ENCODE results near the gene ORC5. TPM values are rescaled to one million over a fixed set of nuclear protein-coding genes. Genes with fewer than 3 reads are reported as not detected.

Gene ORC5
- total RNA-seq, 3 donors from 2014 or later = 14.9 to 17.6 (median 15.5) TPM

- DNase-seq (no peak), ATAC-seq (no peak)
- no peak for TF ChIP-seq CTCF (IDR thresholded peaks at IDR 0.05)
- intact Hi-C loops (cut with DNase I, micrococcal nuclease) = no loop called here
- Histone ChIP-seq H3K9me3 (no peaks in the 10 kb centered on the region), H3K36me3 (ENCODE audit: low read depth) (no peaks in the 10 kb centered on the region), H3K4me3 (no peak overlapping the region), H3K4me1 (ENCODE audit: low read depth) (no peaks in the 10 kb centered on the region)
These were observed 70.8 kb downstream of the ORC5 start for GRCh38 chr7:104136981-104137380.

GRCh38 chr7:104136561-104136960 is 71.3 kb downstream of the ORC5 start:
- Histone ChIP-seq H3K4me3 (no peak overlapping the region), H3K36me3 (ENCODE audit: low read depth) (no peaks in the 10 kb centered on the region), H3K4me1 (ENCODE audit: low read depth) (no peaks in the 10 kb centered on the region), H3K9me3 (no peaks in the 10 kb centered on the region)
- intact Hi-C loops (cut with DNase I, micrococcal nuclease) = no loop called here
- ATAC-seq (no peak), DNase-seq (no peak)
- TF ChIP-seq CTCF (IDR thresholded peaks at IDR 0.05) = no peak

- TF ChIP-seq CTCF (IDR thresholded peaks at IDR 0.05) = no peak
- DNase-seq (no peak), ATAC-seq (no peak)
- intact Hi-C loops (cut with DNase I, micrococcal nuclease) = no loop called here
- H3K36me3 ChIP-seq (ENCODE audit: low read depth) = no peaks in the 10 kb centered on the region
- no peaks in the 10 kb centered on the region for H3K4me1 ChIP-seq (ENCODE audit: low read depth)
- H3K9me3 ChIP-seq = no peaks in the 10 kb centered on the region
- no peak overlapping the region for H3K4me3 ChIP-seq
These were observed 71.9 kb downstream of the ORC5 start for GRCh38 chr7:104135760-104136558.

- ATAC-seq (no peak), DNase-seq (no peak)
- no peak overlapping the region for H3K4me3 ChIP-seq
- intact Hi-C loops (cut with DNase I, micrococcal nuclease) = no loop called here
- H3K4me1 ChIP-seq (ENCODE audit: low read depth) = no peaks in the 10 kb centered on the region
- no peaks in the 10 kb centered on the region for H3K36me3 ChIP-seq (ENCODE audit: low read depth)
- no peak for TF ChIP-seq CTCF (IDR thresholded peaks at IDR 0.05)
- H3K9me3 ChIP-seq = no peaks in the 10 kb centered on the region
These were observed 74.6 kb downstream of the ORC5 start for GRCh38 chr7:104133238-104133637.

GRCh38 chr7:104130726-104131125 is 77.1 kb downstream of the ORC5 start:
- Histone ChIP-seq H3K4me3 (no peak overlapping the region), H3K36me3 (ENCODE audit: low read depth) (no peaks in the 10 kb centered on the region), H3K9me3 (no peaks in the 10 kb centered on the region), H3K4me1 (ENCODE audit: low read depth) (no peaks in the 10 kb centered on the region)
- DNase-seq (no peak), ATAC-seq (no peak)
- intact Hi-C loops (cut with DNase I, micrococcal nuclease) = no loop called here
- TF ChIP-seq CTCF (IDR thresholded peaks at IDR 0.05) = no peak
